Esophagus (tissue), 2 donors: Measurements from ENCODE around the gene RTF2. TPM values are rescaled to one million over a fixed set of nuclear protein-coding genes. Genes with fewer than 3 reads are reported as not detected.
"Not testable (repeated sequence)": the region's sequence is repeated elsewhere in the genome, so short reads cannot be mapped to it uniquely, and the experiment has no call there.

Experiments used
- H3K27ac ChIP-seq, 2 donors: one replicate each; pipeline ENCODE4 v1.5.1; 2013; ENCODE audit warnings: low read depth in 2 of 2, mild to moderate bottlenecking in 2 of 2, inconsistent platforms in 1 of 2, low read length in 1 of 2, moderate library complexity in 1 of 2
- H3K27me3 ChIP-seq, 2 donors: one replicate each; pipeline ENCODE4 v1.6.1; 2013; ENCODE audit warnings: low read length in 2 of 2, control low read depth in 1 of 2, mild to moderate bottlenecking in 1 of 2; ENCODE audit not compliant: insufficient read depth in 2 of 2, control insufficient read depth in 1 of 2
- H3K36me3 ChIP-seq, 2 donors: one replicate each; pipeline ENCODE4 v1.6.1; 2013; ENCODE audit warnings: low read length in 1 of 2; ENCODE audit not compliant: control insufficient read depth in 2 of 2, insufficient read depth in 2 of 2
- H3K4me1 ChIP-seq, 2 donors: one replicate each; pipeline ENCODE4 v1.6.1; 2013; ENCODE audit warnings: low read length in 1 of 2; ENCODE audit not compliant: control insufficient read depth in 2 of 2, insufficient read depth in 2 of 2
- H3K4me3 ChIP-seq, 2 donors: one replicate each; pipeline ENCODE4 v1.5.1; 2013; ENCODE audit warnings: low read length in 2 of 2, mild to moderate bottlenecking in 2 of 2, low read depth in 1 of 2, moderate library complexity in 1 of 2
- H3K9me3 ChIP-seq, 2 donors: one replicate each; pipeline ENCODE4 v1.6.1; 2013; ENCODE audit warnings: mild to moderate bottlenecking in 2 of 2, low read depth in 1 of 2, low read length in 1 of 2, moderate library complexity in 1 of 2; ENCODE audit not compliant: control insufficient read depth in 2 of 2, insufficient read depth in 1 of 2
- WGBS, 2 donors: extraction: QIAGEN DNeasy Blood & Tissue Kit; methylation state at CpG; one replicate each; pipeline ENCODE4 v1.1.7; 2013; 5-methylcytosine and 5-hydroxymethylcytosine counted together
- polyA plus RNA-seq, 2 donors: library from polyadenylated mRNA; stranded (reverse); fragments of 200-250 nt; gene quantifications; one replicate each; pipeline ENCODE4 v1.2.3, GENCODE V29; 2013
- donor health status: healthy with polysubstance abuse.
- donor health status: Bipolar disorder and iron deficiency.

Gene RTF2
- polyA plus RNA-seq, 2 donors: 35.4 to 62.8 TPM

GRCh38 chr20:56552911-56553629 lies 84.6 kb downstream of the RTF2 start:
- H3K9me3 ChIP-seq: no peaks in the 10 kb centered on the region
- 66 to 76% methylated on average over 8 of the region's 8 CpGs for WGBS, 2 donors

GRCh38 chr20:56554869-56555268 lies 86.4 kb downstream of the RTF2 start:
- no peaks in the 10 kb centered on the region for H3K36me3 ChIP-seq
- H3K27me3 ChIP-seq: no peaks in the 10 kb centered on the region
- no peaks in the 10 kb centered on the region for H3K4me1 ChIP-seq
- 6 to 17% methylated on average over 4 of the region's 4 CpGs for WGBS, 2 donors
- H3K27ac ChIP-seq: peak overlapping the region; percentile 60 to 70
- no peak overlapping the region for H3K4me3 ChIP-seq
- no peaks in the 10 kb centered on the region for H3K9me3 ChIP-seq

More at GRCh38 chr20:56552911-56553629, 84.6 kb downstream of the RTF2 start:
- Histone ChIP-seq H3K27me3 (no peaks in the 10 kb centered on the region), H3K27ac (no peak overlapping the region), H3K4me3 (no peak overlapping the region), H3K36me3 (no peaks in the 10 kb centered on the region), H3K4me1 (no peaks in the 10 kb centered on the region)

- H3K27me3 ChIP-seq: no peaks in the 10 kb centered on the region
- H3K4me1 ChIP-seq: no peaks in the 10 kb centered on the region
- H3K27ac ChIP-seq: no peak overlapping the region
- H3K36me3 ChIP-seq: no peaks in the 10 kb centered on the region
- H3K9me3 ChIP-seq: no peaks in the 10 kb centered on the region
- WGBS, 2 donors: 62 to 65% methylated on average over 6 of the region's 6 CpGs
- no peak overlapping the region for H3K4me3 ChIP-seq
These were observed 90.5 kb downstream of the RTF2 start for GRCh38 chr20:56558968-56559367.

GRCh38 chr20:56564526-56564925 lies 96.1 kb downstream of the RTF2 start:
- not testable (repeated sequence) for H3K27ac ChIP-seq, H3K4me3 ChIP-seq, H3K36me3 ChIP-seq, H3K4me1 ChIP-seq, H3K27me3 ChIP-seq, H3K9me3 ChIP-seq
- WGBS, 2 donors: 85 to 93% methylated on average over 6 of the region's 6 CpGs

- Histone ChIP-seq H3K36me3 (no peaks in the 10 kb centered on the region), H3K27me3 (no peaks in the 10 kb centered on the region), H3K27ac (no peak overlapping the region), H3K4me1 (no peaks in the 10 kb centered on the region), H3K9me3 (no peaks in the 10 kb centered on the region), H3K4me3 (no peak overlapping the region)
- 81 to 86% methylated on average over 4 of the region's 4 CpGs for WGBS, 2 donors
These were observed 97.1 kb downstream of the RTF2 start for GRCh38 chr20:56565511-56565910.

GRCh38 chr20:56566621-56567020 lies 98.2 kb downstream of the RTF2 start:
- WGBS, 2 donors: 32 to 38% methylated on average over 3 of the region's 3 CpGs
- no peaks in the 10 kb centered on the region for H3K4me1 ChIP-seq
- H3K36me3 ChIP-seq: no peaks in the 10 kb centered on the region
- H3K4me3 ChIP-seq: no peak overlapping the region
- no peak overlapping the region for H3K27ac ChIP-seq
- H3K27me3 ChIP-seq: no peaks in the 10 kb centered on the region
- no peaks in the 10 kb centered on the region for H3K9me3 ChIP-seq

Other genes with a start within 250 kb of the RTF2 start
- not detected for gene MC3R, start 219.9 kb upstream of the RTF2 start, polyA plus RNA-seq
- gene FAM210B, start 109.7 kb upstream of the RTF2 start, polyA plus RNA-seq: 10 to 100 TPM; 13.9 to 22.6 TPM
- gene AURKA, start 76.4 kb upstream of the RTF2 start, polyA plus RNA-seq: 1 to 10 TPM; 5.5 to 8.7 TPM
- 10 to 100 TPM in 1 of 2 donors, 1 to 10 TPM in 1; 3.8 to 13.2 TPM for gene CSTF1, start 76.0 kb upstream of the RTF2 start, polyA plus RNA-seq
- under 1 TPM; 0.18 to 0.22 TPM for gene CASS4, start 56.4 kb upstream of the RTF2 start, polyA plus RNA-seq
- under 1 TPM; 0.20 to 0.31 TPM for gene FAM209A, start 56.1 kb downstream of the RTF2 start, polyA plus RNA-seq
- under 1 TPM; 0.43 to 0.47 TPM for gene FAM209B, start 64.6 kb downstream of the RTF2 start, polyA plus RNA-seq
- 10 to 100 TPM; 18.3 to 18.6 TPM for gene TFAP2C, start 160.7 kb downstream of the RTF2 start, polyA plus RNA-seq